ENCODE data around the gene IGIP.

IGIP gene

GRCh38 chr5:140125637-140126036 is at the start of gene IGIP:
Gene IGIP, plus strand, starts transcription at chr5:140125937. Its CDS starts 2,540 bp downstream, at chr5:140128477.
- no peak for DNase-seq

GRCh38 chr5:140076142-140076541 is 49.6 kb upstream of the IGIP start:
- no peak for DNase-seq

GRCh38 chr5:140076788-140077187 is 48.9 kb upstream of the IGIP start:
- DNase-seq, result no peak

GRCh38 chr5:140083120-140083519 is 42.6 kb upstream of the IGIP start:
- no peak for DNase-seq

GRCh38 chr5:140083650-140084049 is 42.1 kb upstream of the IGIP start:
- DNase-seq, result no peak

- DNase-seq, result no peak
These were observed 41.2 kb upstream of the IGIP start for GRCh38 chr5:140084541-140084940.

GRCh38 chr5:140090251-140090650 is 35.5 kb upstream of the IGIP start:
- DNase-seq, result no peak

GRCh38 chr5:140093179-140093578 is 32.6 kb upstream of the IGIP start:
- no peak for DNase-seq

- DNase-seq, result no peak
These were observed 31.9 kb upstream of the IGIP start for GRCh38 chr5:140093866-140094265.

- no peak for DNase-seq
These were observed 30.8 kb upstream of the IGIP start for GRCh38 chr5:140094889-140095288.

- no peak for DNase-seq
These were observed 24.6 kb upstream of the IGIP start for GRCh38 chr5:140101179-140101578.

- DNase-seq, result no peak
These were observed 22.6 kb upstream of the IGIP start for GRCh38 chr5:140103154-140103553.

- no peak for DNase-seq
These were observed 21.6 kb upstream of the IGIP start for GRCh38 chr5:140104100-140104499.

GRCh38 chr5:140106101-140106500 is 19.6 kb upstream of the IGIP start:
- peak; percentile 21 to 49 for DNase-seq

- no peak for DNase-seq
These were observed 18.9 kb upstream of the IGIP start for GRCh38 chr5:140106805-140107311.

- DNase-seq, result peak; percentile 76 to 77
These were observed 18.2 kb upstream of the IGIP start for GRCh38 chr5:140107312-140108092.

- DNase-seq, result no peak
These were observed 17.4 kb upstream of the IGIP start for GRCh38 chr5:140108093-140109017.

GRCh38 chr5:140109018-140109758 is 16.5 kb upstream of the IGIP start:
- DNase-seq, result peak in 1 of 2 donors; percentile 13

- DNase-seq, result peak in 1 of 2 donors; percentile 10
These were observed 15.7 kb upstream of the IGIP start for GRCh38 chr5:140109759-140110645.

GRCh38 chr5:140110646-140110957 is 15.1 kb upstream of the IGIP start:
- peak in 1 of 2 donors; percentile 7 for DNase-seq

GRCh38 chr5:140111011-140111858 is 14.5 kb upstream of the IGIP start:
- no peak for DNase-seq

Measured in inflammatory macrophage treated with lipopolysaccharide for 1 hour (primary cell).